ENCODE results near the gene SEC23B.

Gene SEC23B

GRCh38 chr20:18587665-18588573 lies 80.2 kb downstream of the SEC23B start, which contains the start of gene DTD1:
Gene DTD1 (plus strand): TSS chr20:18588054. CDS start chr20:18588073, 19 bp downstream.
- TF ChIP-seq YY1 (IDR thresholded peaks at IDR 0.05; ENCODE audit: low read depth) (peak; percentile 74), EGR1 (IDR thresholded peaks at IDR 0.05) (0 out of 2 replicates have a peak, but pooled peaks have one; percentile 42), RAD21 (IDR thresholded peaks at IDR 0.05; ENCODE audit: low read depth) (no peak), TAF1 (IDR thresholded peaks at IDR 0.05; ENCODE audit: low read depth) (peak; percentile 33; the same call in 1 of the 2 replicates), TEAD4 (IDR thresholded peaks at IDR 0.05) (no peak), MAX (IDR thresholded peaks at IDR 0.05) (peak; percentile 73; the same call in 1 of the 2 replicates), REST (IDR thresholded peaks at IDR 0.05; ENCODE audit: low read depth) (no peak)

- no peak for TF ChIP-seq ZBTB7A (IDR thresholded peaks at IDR 0.05; ENCODE audit: low read depth)
- no peak for TF ChIP-seq USF1 (IDR thresholded peaks at IDR 0.05)
- no peak for TF ChIP-seq TEAD4 (IDR thresholded peaks at IDR 0.05)
- no peak for TF ChIP-seq NFIC (IDR thresholded peaks at IDR 0.05)
- TF ChIP-seq CEBPB (IDR thresholded peaks at IDR 0.05) = no peak
- TF ChIP-seq TCF12 (IDR thresholded peaks at IDR 0.05; ENCODE audit: low read depth) = no peak
- TF ChIP-seq TAF1 (IDR thresholded peaks at IDR 0.05; ENCODE audit: low read depth) = no peak
- TF ChIP-seq RAD21 (IDR thresholded peaks at IDR 0.05; ENCODE audit: low read depth) = no peak
Observed at GRCh38 chr20:18588574-18588933, 80.8 kb downstream of the SEC23B start.

- TF ChIP-seq EP300 (IDR thresholded peaks at IDR 0.05; ENCODE audit: borderline replicate concordance) (no peak), YY1 (IDR thresholded peaks at IDR 0.05; ENCODE audit: low read depth) (no peak), TCF12 (IDR thresholded peaks at IDR 0.05; ENCODE audit: low read depth) (no peak), CREB1 (IDR thresholded peaks at IDR 0.05; ENCODE audit: low read depth) (no peak), RAD21 (IDR thresholded peaks at IDR 0.05; ENCODE audit: low read depth) (no peak), CEBPB (IDR thresholded peaks at IDR 0.05) (no peak), USF1 (IDR thresholded peaks at IDR 0.05) (no peak), MAX (IDR thresholded peaks at IDR 0.05) (no peak)
Observed at GRCh38 chr20:18589941-18590674, 82.4 kb downstream of the SEC23B start.

- TF ChIP-seq CREB1 (IDR thresholded peaks at IDR 0.05; ENCODE audit: low read depth) (no peak), TEAD4 (IDR thresholded peaks at IDR 0.05) (no peak), TCF12 (IDR thresholded peaks at IDR 0.05; ENCODE audit: low read depth) (no peak), CEBPB (IDR thresholded peaks at IDR 0.05) (no peak), TAF1 (IDR thresholded peaks at IDR 0.05; ENCODE audit: low read depth) (no peak), ZBTB7A (IDR thresholded peaks at IDR 0.05; ENCODE audit: low read depth) (no peak), NFIC (IDR thresholded peaks at IDR 0.05) (no peak), RAD21 (IDR thresholded peaks at IDR 0.05; ENCODE audit: low read depth) (no peak), USF1 (IDR thresholded peaks at IDR 0.05) (no peak), YY1 (IDR thresholded peaks at IDR 0.05; ENCODE audit: low read depth) (no peak), EGR1 (IDR thresholded peaks at IDR 0.05) (no peak), MAX (IDR thresholded peaks at IDR 0.05) (no peak), REST (IDR thresholded peaks at IDR 0.05; ENCODE audit: low read depth) (no peak), FOXM1 (IDR thresholded peaks at IDR 0.05; ENCODE audit: borderline replicate concordance, low read depth) (no peak), EP300 (IDR thresholded peaks at IDR 0.05; ENCODE audit: borderline replicate concordance) (no peak)
Observed at GRCh38 chr20:18596270-18596669, 88.5 kb downstream of the SEC23B start.

All from Ishikawa (cell line).